H9 (cell line): ENCODE data around the gene LMX1B. TPM values are rescaled to one million over a fixed set of nuclear protein-coding genes. Genes with fewer than 3 reads are reported as not detected.

Experiments used
- DNase-seq: peaks from one replicate; pipeline ENCODE4 v3.0.0-alpha.2; 2017
- H2AFZ ChIP-seq: one replicate; pipeline ENCODE4 v1.6.1; 2013; ENCODE audit warnings: mild to moderate bottlenecking, low read length, control low read depth, moderate library complexity
- H2AK5ac ChIP-seq: 2 replicates; pipeline ENCODE4 v1.6.1; 2013; ENCODE audit warnings: low read length, control low read depth, mixed read lengths; ENCODE audit not compliant: insufficient read length
- H2BK120ac ChIP-seq: one replicate; pipeline ENCODE4 v1.6.1; 2013; ENCODE audit warnings: low read depth, mild to moderate bottlenecking, low read length, control low read depth, inconsistent platforms; ENCODE audit not compliant: poor library complexity, severe bottlenecking
- H2BK12ac ChIP-seq: 2 replicates; pipeline ENCODE4 v1.6.1; 2013; ENCODE audit warnings: low read length, control low read depth, mixed read lengths, low read depth; ENCODE audit not compliant: insufficient read length
- H2BK15ac ChIP-seq: 2 replicates; pipeline ENCODE4 v1.6.1; 2013; ENCODE audit warnings: low read depth, low read length, control low read depth
- H2BK20ac ChIP-seq: one replicate; pipeline ENCODE4 v1.6.1; 2013; ENCODE audit warnings: low read depth, mild to moderate bottlenecking, low read length, control low read depth, inconsistent platforms; ENCODE audit not compliant: poor library complexity, severe bottlenecking
- H2BK5ac ChIP-seq: 2 replicates; pipeline ENCODE4 v1.6.1; 2013; ENCODE audit warnings: low read length, control low read depth, mixed read lengths; ENCODE audit not compliant: insufficient read length
- H3K14ac ChIP-seq: 2 replicates; pipeline ENCODE4 v1.6.1; 2013; ENCODE audit warnings: low read length, control low read depth; ENCODE audit not compliant: insufficient read depth
- H3K18ac ChIP-seq: 2 replicates; pipeline ENCODE4 v1.6.1; 2013; ENCODE audit warnings: low read depth, mild to moderate bottlenecking, mixed read lengths, low read length, control low read depth; ENCODE audit not compliant: insufficient read length
- H3K23ac ChIP-seq: 2 replicates; pipeline ENCODE4 v1.6.1; 2013; ENCODE audit warnings: low read length, control low read depth, mixed read lengths, low read depth; ENCODE audit not compliant: insufficient read length
- H3K23me2 ChIP-seq: 2 replicates; pipeline ENCODE4 v1.6.1; 2013; ENCODE audit warnings: low read depth, mild to moderate bottlenecking, mixed read lengths, low read length, control low read depth; ENCODE audit not compliant: insufficient read length, poor library complexity, severe bottlenecking
- H3K27ac ChIP-seq: 2 replicates; pipeline ENCODE4 v1.5.1; 2013; ENCODE audit warnings: low read length, control low read depth, mixed read lengths, low read depth; ENCODE audit not compliant: insufficient read length
- H3K27me3 ChIP-seq: 2 replicates; pipeline ENCODE4 v1.6.1; 2013; ENCODE audit warnings: low read length, control low read depth, inconsistent platforms; ENCODE audit not compliant: insufficient read depth
- H3K4ac ChIP-seq: 2 replicates; pipeline ENCODE4 v1.6.1; 2013; ENCODE audit warnings: low read depth, mild to moderate bottlenecking, control low read depth, inconsistent platforms, low read length, moderate library complexity
- H3K4me1 ChIP-seq: 2 replicates; pipeline ENCODE4 v1.6.1; 2013; ENCODE audit warnings: low read length, control low read depth, inconsistent platforms; ENCODE audit not compliant: insufficient read depth
- H3K4me2 ChIP-seq: 2 replicates; pipeline ENCODE4 v1.6.1; 2013; ENCODE audit warnings: low read length, control low read depth, mixed read lengths; ENCODE audit not compliant: insufficient read length, insufficient read depth
- H3K56ac ChIP-seq: 2 replicates; pipeline ENCODE4 v1.6.1; 2013; ENCODE audit warnings: low read depth, mild to moderate bottlenecking, mixed read lengths, low read length, control low read depth; ENCODE audit not compliant: insufficient read length
- H3K79me1 ChIP-seq: 2 replicates; pipeline ENCODE4 v1.6.1; 2013; ENCODE audit warnings: low read depth, mild to moderate bottlenecking, moderate library complexity, low read length, control low read depth, inconsistent platforms; ENCODE audit not compliant: insufficient read depth, poor library complexity, severe bottlenecking
- H3K79me2 ChIP-seq: 2 replicates; pipeline ENCODE4 v1.6.1; 2013; ENCODE audit warnings: low read length, control low read depth, inconsistent platforms; ENCODE audit not compliant: insufficient read depth
- H3K9ac ChIP-seq: 2 replicates; pipeline ENCODE4 v1.6.1; 2013; ENCODE audit warnings: low read length, control low read depth, mixed read lengths; ENCODE audit not compliant: insufficient read length; ENCODE audit errors: extremely low read depth
- H3K9me3 ChIP-seq: one replicate; pipeline ENCODE4 v1.6.1; 2013; ENCODE audit warnings: low read depth, low read length, inconsistent platforms; ENCODE audit not compliant: control insufficient read depth
- H3T11ph ChIP-seq: one replicate; pipeline ENCODE4 v1.6.1; 2013; ENCODE audit warnings: mild to moderate bottlenecking, low read length, control low read depth, inconsistent platforms
- H4K20me1 ChIP-seq: one replicate; pipeline ENCODE4 v1.6.1; 2013; ENCODE audit not compliant: control insufficient read depth, insufficient read length, insufficient read depth
- H4K5ac ChIP-seq: 2 replicates; pipeline ENCODE4 v1.6.1; 2013; ENCODE audit warnings: low read depth, mild to moderate bottlenecking, mixed read lengths, low read length, control low read depth; ENCODE audit not compliant: insufficient read length
- H4K8ac ChIP-seq: replicated peaks from 2 replicates; pipeline ENCODE4 v1.6.1; 2013; ENCODE audit warnings: low read length, control low read depth, mixed read lengths, low read depth; ENCODE audit not compliant: insufficient read length
- H4K91ac ChIP-seq: 2 replicates; pipeline ENCODE4 v1.6.1; 2013; ENCODE audit warnings: low read depth, mild to moderate bottlenecking, moderate library complexity, mixed read lengths, low read length, control low read depth; ENCODE audit not compliant: insufficient read length
- H3K27ac Mint-ChIP-seq, 3 experiments: 2 replicates in 2 of 3; 3 replicates in 1 of 3; pipeline ENCODE4 v1.8.0; 2020 to 2021; ENCODE audit warnings: mixed read lengths in 3 of 3, mild to moderate bottlenecking in 1 of 3, moderate library complexity in 1 of 3
- H3K27me3 Mint-ChIP-seq: 2 replicates; pipeline ENCODE4 v1.8.0; 2021; ENCODE audit warnings: low read depth, mild to moderate bottlenecking, moderate library complexity, mixed read lengths
- H3K36me3 Mint-ChIP-seq, 3 experiments: 2 replicates in 2 of 3; 3 replicates in 1 of 3; pipeline ENCODE4 v1.8.0; 2020 to 2021; ENCODE audit warnings: low read depth in 3 of 3, mixed read lengths in 3 of 3; ENCODE audit not compliant: insufficient read depth in 1 of 3
- H3K4me1 Mint-ChIP-seq, 2 experiments: 2 replicates each; pipeline ENCODE4 v1.8.0; 2020; ENCODE audit warnings: mixed read lengths in 2 of 2
- H3K4me3 Mint-ChIP-seq, 2 experiments: 2 replicates in 1 of 2; 3 replicates in 1 of 2; pipeline ENCODE4 v1.8.0; 2020 to 2021; ENCODE audit warnings: mild to moderate bottlenecking in 2 of 2, mixed read lengths in 2 of 2, moderate library complexity in 1 of 2
- H3K9me3 Mint-ChIP-seq, 2 experiments: 2 replicates in 1 of 2; 3 replicates in 1 of 2; pipeline ENCODE4 v1.8.0; 2020; ENCODE audit warnings: mild to moderate bottlenecking in 2 of 2, mixed read lengths in 2 of 2, moderate library complexity in 1 of 2
- WGBS: extraction: QIAGEN DNeasy Blood & Tissue Kit; methylation state at CpG from one replicate; pipeline ENCODE4 v1.1.7; 2013; ENCODE audit warnings: missing lambda C conversion rate, low lambda C conversion rate, mixed read lengths; ENCODE audit not compliant: insufficient read length; ENCODE audit errors: extremely low coverage; 5-methylcytosine and 5-hydroxymethylcytosine counted together
- total RNA-seq: library from RNA; stranded (reverse); gene quantifications from 2 replicates; pipeline ENCODE4 v1.2.1, GENCODE V29; 2021
- TF ChIP-seq, protein P1 (sequence below): fragments of 200-600 bp; sonication (generic); conservative IDR thresholded peaks from 3 replicates; pipeline ENCODE4 v1.8.0; 2021; ENCODE audit warnings: antibody characterized with exemption, mild to moderate bottlenecking

Gene LMX1B
- total RNA-seq, 1 experiment from 2014 or later = 0.85 TPM

DNA sequence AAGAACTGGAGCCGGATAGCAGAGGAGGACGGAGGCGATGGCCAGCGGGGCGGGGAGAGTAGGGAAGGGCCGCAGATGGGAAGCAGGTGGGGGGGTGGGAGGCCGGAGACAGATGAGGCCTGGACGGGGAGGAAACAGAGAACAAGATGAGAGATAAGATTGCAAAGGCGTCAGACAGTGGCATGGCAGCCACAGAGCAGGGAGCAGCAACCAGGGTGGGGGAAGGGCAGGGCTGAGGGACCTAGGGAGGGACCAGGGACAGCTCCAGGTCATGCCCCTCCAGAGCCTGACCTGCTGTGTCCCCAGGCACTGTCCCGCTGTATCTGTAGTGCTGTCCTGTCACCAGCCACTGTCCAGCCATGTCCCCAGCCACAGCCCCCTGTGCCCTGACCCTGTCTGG, 49.6 kb upstream of the LMX1B start:
- TF ChIP-seq, protein P1, sequence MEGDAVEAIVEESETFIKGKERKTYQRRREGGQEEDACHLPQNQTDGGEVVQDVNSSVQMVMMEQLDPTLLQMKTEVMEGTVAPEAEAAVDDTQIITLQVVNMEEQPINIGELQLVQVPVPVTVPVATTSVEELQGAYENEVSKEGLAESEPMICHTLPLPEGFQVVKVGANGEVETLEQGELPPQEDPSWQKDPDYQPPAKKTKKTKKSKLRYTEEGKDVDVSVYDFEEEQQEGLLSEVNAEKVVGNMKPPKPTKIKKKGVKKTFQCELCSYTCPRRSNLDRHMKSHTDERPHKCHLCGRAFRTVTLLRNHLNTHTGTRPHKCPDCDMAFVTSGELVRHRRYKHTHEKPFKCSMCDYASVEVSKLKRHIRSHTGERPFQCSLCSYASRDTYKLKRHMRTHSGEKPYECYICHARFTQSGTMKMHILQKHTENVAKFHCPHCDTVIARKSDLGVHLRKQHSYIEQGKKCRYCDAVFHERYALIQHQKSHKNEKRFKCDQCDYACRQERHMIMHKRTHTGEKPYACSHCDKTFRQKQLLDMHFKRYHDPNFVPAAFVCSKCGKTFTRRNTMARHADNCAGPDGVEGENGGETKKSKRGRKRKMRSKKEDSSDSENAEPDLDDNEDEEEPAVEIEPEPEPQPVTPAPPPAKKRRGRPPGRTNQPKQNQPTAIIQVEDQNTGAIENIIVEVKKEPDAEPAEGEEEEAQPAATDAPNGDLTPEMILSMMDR = no peak
- H2AFZ ChIP-seq = no peak overlapping the region
- no peak overlapping the region for H3K18ac ChIP-seq
- H3K4me3 Mint-ChIP-seq = no peak overlapping the region
- H3K4me2 ChIP-seq = no peak overlapping the region
- no peak overlapping the region for H4K91ac ChIP-seq
- DNase-seq = no peak
- H3K23ac ChIP-seq = no peak overlapping the region
- no peaks in the 10 kb centered on the region for H3K23me2 ChIP-seq
- no peak overlapping the region for H3K56ac ChIP-seq
- H3K36me3 Mint-ChIP-seq = no peaks in the 10 kb centered on the region
- no peaks in the 10 kb centered on the region for H3K4me1 Mint-ChIP-seq
- H3K27me3 Mint-ChIP-seq = peaks cover 68% of the 10 kb centered on the region
- H3K27ac Mint-ChIP-seq = no peak overlapping the region
- H3K27me3 ChIP-seq = no peaks in the 10 kb centered on the region
- no peaks in the 10 kb centered on the region for H3K9me3 Mint-ChIP-seq
- H3K14ac ChIP-seq = no peak overlapping the region; the same call in 1 of the 2 replicates
- no peak overlapping the region for H4K8ac ChIP-seq
- H2BK12ac ChIP-seq = no peak overlapping the region
- H3K9ac ChIP-seq = no peak overlapping the region
- H3K4me1 ChIP-seq = no peaks in the 10 kb centered on the region
- no CpG with 5 or more reads among the region's 10 CpGs for WGBS
- no peak overlapping the region for H2BK120ac ChIP-seq
- no peak overlapping the region for H2BK5ac ChIP-seq
- H2BK20ac ChIP-seq = no peak overlapping the region
- no peak overlapping the region for H2BK15ac ChIP-seq
- H3K9me3 ChIP-seq = no peaks in the 10 kb centered on the region
- H3T11ph ChIP-seq = no peak overlapping the region
- H3K79me2 ChIP-seq = no peaks in the 10 kb centered on the region
- no peaks in the 10 kb centered on the region for H4K20me1 ChIP-seq
- no peaks in the 10 kb centered on the region for H3K79me1 ChIP-seq
- H2AK5ac ChIP-seq = no peak overlapping the region
- no peak overlapping the region for H3K27ac ChIP-seq
- no peak overlapping the region for H4K5ac ChIP-seq
- no peak overlapping the region for H3K4ac ChIP-seq
